Stimulated activated CD8-positive, alpha-beta memory T cell treated with anti-CD3 and anti-CD28 coated beads, Interleukin-2, amount 100 ng/mL, for 1 hour (primary cell): ENCODE results near the gene TENT4B.
"Not testable (repeated sequence)": the region's sequence is repeated elsewhere in the genome, so short reads cannot be mapped to it uniquely, and the experiment has no call there.

ENCODE experiments used
- DNase-seq, 2 donors: peaks; one replicate each; pipeline ENCODE4 v3.0.0-alpha.2; 2020; ENCODE audit warnings: low read depth in 2 of 2

TENT4B gene

GRCh38 chr16:50234771-50235556 lies 81.9 kb downstream of the TENT4B start:
- no peak for DNase-seq

- no peak for DNase-seq
These were observed 82.5 kb downstream of the TENT4B start for GRCh38 chr16:50235581-50235980.

GRCh38 chr16:50238314-50238713 lies 85.2 kb downstream of the TENT4B start:
- DNase-seq, result no peak

DNA sequence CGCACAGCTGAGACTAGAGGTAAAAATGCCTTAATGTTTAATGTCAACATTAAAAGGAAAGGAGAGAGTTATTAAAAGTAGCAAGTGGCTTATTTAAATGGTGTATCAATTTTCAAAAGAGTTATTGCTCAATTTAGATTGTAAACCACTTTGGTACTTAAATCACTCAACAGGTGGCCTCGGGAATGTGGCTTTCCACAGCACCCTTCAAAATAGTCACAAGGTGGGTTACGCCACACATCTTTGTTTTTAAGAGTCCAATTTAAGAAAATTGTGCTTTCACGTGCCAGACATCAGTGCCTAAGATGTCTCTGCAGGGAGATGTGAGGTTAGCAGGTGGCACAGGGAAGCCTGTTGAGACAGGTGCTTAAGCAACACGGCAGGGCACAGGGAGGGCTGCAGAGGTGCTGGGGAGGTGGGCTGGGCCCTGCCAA lies 85.8 kb downstream of the TENT4B start:
- no peak for DNase-seq

GRCh38 chr16:50243024-50243423 lies 89.9 kb downstream of the TENT4B start:
- not testable (repeated sequence) for DNase-seq

- no peak for DNase-seq
These were observed 91.0 kb downstream of the TENT4B start for GRCh38 chr16:50244140-50244503.

DNA sequence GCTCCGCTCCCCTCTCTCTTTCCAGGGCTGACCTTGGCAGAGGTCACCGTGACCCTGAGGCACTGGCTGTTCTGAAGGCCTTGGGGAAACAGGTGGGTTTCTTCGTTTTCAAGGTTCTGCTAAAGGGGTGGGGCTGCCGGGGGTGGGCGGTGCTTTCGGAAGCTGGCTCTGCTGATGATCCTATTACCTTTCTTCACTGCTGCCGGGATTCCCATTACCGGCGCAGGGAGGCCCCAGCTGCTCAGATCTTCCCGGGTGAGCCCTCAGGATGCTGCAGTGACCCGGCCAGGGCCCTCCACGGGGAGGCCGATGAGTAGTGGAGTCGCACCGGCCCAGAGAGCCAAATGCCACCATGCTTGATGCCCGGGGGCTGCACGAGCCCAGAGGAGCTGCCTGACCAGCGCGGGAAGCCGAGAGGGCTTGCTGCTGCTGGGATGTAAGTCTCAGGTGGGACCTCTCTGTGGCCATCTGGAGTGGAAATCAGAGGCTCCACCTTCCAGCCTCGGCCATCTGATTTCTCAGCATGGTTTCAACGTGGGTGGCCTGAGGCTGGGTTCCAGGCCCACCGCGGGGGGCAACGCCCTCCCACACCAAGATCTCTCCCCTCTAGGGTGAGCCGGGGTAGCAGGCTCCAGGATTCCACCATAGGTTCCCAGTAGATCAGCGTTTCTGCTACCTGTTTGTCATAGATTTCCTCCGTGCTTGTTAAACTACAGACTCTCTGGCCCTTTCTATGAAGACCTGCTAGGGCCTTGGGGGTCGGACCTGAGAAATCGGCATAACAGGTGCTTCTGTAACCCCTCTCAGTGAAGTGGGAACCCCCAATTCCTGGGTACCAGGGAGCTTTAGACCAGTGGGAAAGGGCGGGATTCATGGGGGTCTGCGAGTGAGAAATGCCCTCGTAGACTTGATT lies 91.7 kb downstream of the TENT4B start:
- DNase-seq, result no peak

- peak in 1 of 2 donors; percentile 37 for DNase-seq
These were observed 92.6 kb downstream of the TENT4B start for GRCh38 chr16:50245417-50246298.

DNA sequence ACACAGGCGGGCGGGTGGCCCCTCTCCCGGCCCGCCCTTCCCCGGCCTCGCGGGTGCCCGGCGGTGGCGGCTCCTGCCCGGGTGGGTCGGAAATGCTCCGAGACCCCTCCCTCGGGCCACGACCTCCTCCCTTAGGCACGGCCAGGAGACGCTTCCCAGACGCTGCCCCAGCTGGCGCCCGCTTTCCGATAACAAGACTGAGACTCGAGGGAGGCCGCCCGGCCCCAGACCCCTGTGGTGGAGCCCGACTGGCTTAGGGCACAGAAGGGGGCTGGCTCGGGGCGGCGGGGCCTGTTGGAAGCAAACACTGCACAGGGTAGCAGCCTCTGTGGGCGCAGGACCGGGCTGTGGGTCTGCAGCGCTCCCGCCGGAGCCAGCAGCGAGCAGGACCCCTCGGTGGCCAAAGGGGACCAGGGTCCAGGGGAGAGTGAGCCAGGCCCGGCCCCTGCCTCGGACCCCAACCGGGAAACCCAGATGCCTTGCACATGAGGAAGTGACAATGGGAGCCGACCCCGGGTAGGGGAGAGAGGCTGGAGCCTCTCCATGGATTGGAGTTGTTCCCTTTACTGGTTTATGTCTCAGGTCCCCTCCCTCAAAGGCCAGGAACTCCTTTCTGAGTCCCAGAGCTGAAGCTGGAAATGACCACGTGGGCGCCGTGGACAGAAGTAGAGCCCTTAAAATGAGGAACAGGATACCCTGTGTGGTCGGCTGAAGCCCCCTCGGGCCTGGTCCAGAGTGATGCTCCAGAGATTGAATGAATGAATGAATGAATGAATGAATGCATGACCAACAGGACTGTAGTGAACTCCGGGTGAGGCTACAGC lies 93.4 kb downstream of the TENT4B start:
- no peak for DNase-seq

- DNase-seq, result no peak
These were observed 94.2 kb downstream of the TENT4B start for GRCh38 chr16:50247123-50247905.

DNA sequence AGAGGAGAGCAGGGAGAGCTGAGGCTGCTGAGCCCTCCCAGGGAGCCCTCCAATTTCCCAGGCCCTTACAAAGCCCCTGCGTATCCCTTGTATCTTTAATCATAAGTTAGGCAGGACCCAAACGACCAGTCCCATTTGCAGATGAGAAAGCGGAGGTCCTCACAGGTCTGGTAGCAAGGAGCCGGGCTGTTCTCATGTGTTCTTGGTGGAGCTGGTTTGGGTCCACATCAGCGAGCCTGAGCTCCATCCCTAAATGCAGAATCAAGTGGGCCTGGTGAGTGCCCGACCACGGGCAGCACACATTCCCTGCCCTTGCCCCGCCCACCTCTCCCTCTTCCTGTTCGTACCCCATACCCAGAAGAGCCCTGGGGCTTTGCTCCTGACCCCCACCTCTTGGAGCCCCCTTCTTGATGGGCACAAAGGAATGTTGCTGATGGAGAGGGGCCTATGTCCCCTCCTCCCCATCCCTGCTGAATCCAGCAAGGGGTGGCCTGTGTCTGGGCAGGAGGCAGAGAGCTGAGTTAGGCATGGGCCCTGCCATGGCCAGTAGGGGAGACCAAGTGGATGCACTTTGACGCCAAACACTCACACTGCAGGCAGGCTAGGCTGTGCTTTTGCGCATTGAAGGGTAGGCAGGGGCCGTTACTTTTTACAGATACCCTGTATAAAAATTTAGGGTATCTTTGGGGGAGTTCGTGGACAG lies 95.0 kb downstream of the TENT4B start:
- no peak for DNase-seq

DNA sequence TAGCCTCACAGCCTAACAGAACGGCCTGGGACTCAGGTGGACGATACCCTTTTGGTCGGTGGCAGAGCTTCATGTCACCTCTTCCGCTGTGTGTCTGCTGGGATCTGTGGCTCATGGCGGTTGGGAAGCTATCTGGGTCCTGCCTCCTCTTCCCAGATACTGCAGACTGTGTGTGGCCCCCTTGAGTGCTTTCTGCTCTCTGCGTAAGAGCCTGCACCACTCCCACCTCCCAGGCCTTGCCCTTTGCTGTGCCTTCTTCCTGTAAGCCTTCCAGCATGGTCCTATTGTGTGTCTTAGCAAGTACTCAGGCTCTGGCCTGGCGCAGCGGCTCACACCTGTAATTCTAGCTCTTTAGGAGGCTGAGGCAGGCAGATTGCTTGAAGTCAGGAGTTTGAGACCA lies 95.7 kb downstream of the TENT4B start:
- DNase-seq, result no peak

DNA sequence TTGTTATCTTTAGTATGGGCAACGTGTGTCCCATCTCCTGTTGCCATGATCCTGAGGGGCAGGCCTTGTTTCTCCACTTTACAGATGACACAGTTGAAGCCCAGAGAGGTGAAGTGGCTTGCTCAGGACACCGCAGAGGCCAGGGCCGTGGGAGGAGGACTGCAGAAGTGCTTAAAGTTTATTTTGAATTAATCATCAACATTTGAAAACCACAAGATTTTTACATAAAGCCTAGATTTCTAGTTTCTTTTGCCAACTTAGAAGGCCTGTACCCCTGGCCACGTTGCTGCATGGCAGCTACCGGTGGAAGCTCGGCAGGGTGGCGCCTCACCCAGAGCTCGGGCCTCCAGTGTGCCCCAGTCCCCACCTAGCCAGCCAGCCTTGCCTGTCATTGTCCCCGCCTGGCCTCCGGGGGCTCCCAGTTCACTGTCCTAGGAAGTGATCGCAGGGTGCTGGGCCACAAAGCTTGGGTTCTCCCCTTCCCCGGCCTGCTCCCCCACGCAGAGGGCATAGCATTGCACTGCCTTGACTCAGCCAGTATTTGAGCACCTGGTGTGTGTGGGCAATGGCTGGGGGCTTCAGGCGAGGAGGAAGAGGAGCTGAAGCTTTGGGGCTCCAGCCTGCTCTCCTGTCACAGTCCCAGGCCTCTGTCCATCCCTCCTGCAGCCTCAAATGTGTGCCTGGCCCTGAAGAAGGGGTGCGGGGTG lies 98.4 kb downstream of the TENT4B start:
- no peak for DNase-seq

- no peak for DNase-seq
These were observed 99.0 kb downstream of the TENT4B start for GRCh38 chr16:50252082-50252611.

DNA sequence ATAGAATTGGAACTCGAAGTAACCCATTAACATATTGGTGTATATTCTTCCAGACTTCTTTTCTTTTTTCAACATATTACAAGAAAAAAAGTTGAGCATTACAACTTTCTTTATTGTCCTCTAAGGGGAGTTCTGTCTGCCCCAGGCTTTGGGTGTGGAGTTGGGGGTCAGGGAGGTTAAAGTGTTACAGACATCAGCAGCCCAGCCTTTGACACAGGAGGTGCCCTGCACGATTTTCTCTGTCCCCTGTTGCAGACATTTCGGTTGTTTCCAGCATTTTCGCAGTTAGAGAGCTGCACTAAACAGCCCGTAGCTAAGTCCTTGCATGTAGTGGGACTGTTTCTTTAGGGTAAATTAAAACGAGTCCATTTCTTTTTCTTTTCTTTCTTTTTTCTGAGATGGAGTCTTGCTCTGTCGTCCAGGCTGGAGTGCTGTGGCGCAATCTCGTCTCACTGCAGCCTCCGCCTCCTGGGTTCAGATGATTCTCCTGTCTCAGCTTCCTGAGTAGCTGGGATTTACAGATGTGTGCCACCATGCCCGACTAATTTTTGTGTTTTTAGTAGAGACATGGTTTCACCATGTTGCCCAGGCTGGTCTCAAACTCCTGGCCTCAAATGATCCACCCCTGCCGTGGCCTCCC lies 99.9 kb downstream of the TENT4B start:
- no peak for DNase-seq

DNA sequence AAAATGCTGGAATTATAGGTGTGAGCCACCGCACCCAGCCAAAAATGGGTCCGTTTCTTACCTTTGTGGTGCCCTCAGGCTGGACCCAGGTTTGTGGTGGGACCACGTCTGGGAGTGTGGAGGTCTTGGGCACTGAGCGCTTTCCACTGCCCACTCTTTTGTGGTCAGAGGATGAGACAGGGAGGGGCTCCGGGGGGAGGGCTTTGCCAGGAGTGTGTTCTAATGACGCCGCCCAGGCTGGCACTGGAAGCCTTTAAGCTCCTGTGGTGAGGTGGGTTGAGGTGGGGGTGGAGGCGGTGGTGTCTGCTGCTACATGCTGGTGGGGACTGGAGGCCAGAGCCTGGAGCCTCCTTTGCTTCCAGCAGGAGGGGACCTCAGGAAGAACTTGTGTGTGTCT lies 100.4 kb downstream of the TENT4B start:
- no peak for DNase-seq

GRCh38 chr16:50254072-50254471 lies 101.0 kb downstream of the TENT4B start:
- DNase-seq, result no peak

- no peak for DNase-seq
These were observed 102.4 kb downstream of the TENT4B start for GRCh38 chr16:50255538-50255937.
